ENCODE results near the gene MRTFB.
A peak's percentile ranks its signal among the peaks of the same experiment; 100 is the strongest.

MRTFB gene

GRCh38 chr16:14240219-14240843 is 169.2 kb downstream of the MRTFB start:
- no peak overlapping the region for H3K4me3 ChIP-seq (replicated peaks; ENCODE audit: insufficient read depth, low read length)
- H3K27ac ChIP-seq (replicated peaks) = no peak overlapping the region
- no peaks in the 10 kb centered on the region for H3K27me3 ChIP-seq (ENCODE audit: insufficient read depth, poor library complexity, severe bottlenecking)
- no peak for TF ChIP-seq GABPA (IDR thresholded peaks at IDR 0.05; ENCODE audit: low read depth)
- no peak for TF ChIP-seq SPI1 (IDR thresholded peaks at IDR 0.05; ENCODE audit: borderline replicate concordance, low read depth)
- no peak for TF ChIP-seq REST (IDR thresholded peaks at IDR 0.05; ENCODE audit: insufficient replicate concordance, low read depth)
- no peak for TF ChIP-seq POLR2AphosphoS5 (IDR thresholded peaks at IDR 0.05; ENCODE audit: low read depth)
- no peak for TF ChIP-seq CTCF (IDR thresholded peaks at IDR 0.05; ENCODE audit: insufficient read depth, low read length)
- DNase-seq (ENCODE audit: low read depth in 1 of 2, low spot score in 1 of 2) = peak in 1 of 2 experiments; percentile 7

- TF ChIP-seq SPI1 (IDR thresholded peaks at IDR 0.05; ENCODE audit: borderline replicate concordance, low read depth) (no peak), CTCF (IDR thresholded peaks at IDR 0.05; ENCODE audit: insufficient read depth, low read length) (no peak), REST (IDR thresholded peaks at IDR 0.05; ENCODE audit: insufficient replicate concordance, low read depth) (no peak), GABPA (IDR thresholded peaks at IDR 0.05; ENCODE audit: low read depth) (no peak), POLR2AphosphoS5 (IDR thresholded peaks at IDR 0.05; ENCODE audit: low read depth) (no peak)
- H3K27me3 ChIP-seq (ENCODE audit: insufficient read depth, poor library complexity, severe bottlenecking) = no peaks in the 10 kb centered on the region
- no peak overlapping the region for H3K4me3 ChIP-seq (replicated peaks; ENCODE audit: insufficient read depth, low read length)
- no peak overlapping the region for H3K27ac ChIP-seq (replicated peaks)
- no peak for DNase-seq (ENCODE audit: low read depth in 1 of 2, low spot score in 1 of 2)
Measured at GRCh38 chr16:14240964-14241363, 169.8 kb downstream of the MRTFB start.

- no peak overlapping the region for H3K4me3 ChIP-seq (replicated peaks; ENCODE audit: insufficient read depth, low read length)
- no peak for DNase-seq (ENCODE audit: low read depth in 1 of 2, low spot score in 1 of 2)
- H3K27me3 ChIP-seq (ENCODE audit: insufficient read depth, poor library complexity, severe bottlenecking) = no peaks in the 10 kb centered on the region
- H3K27ac ChIP-seq (replicated peaks) = no peak overlapping the region
- TF ChIP-seq SPI1 (IDR thresholded peaks at IDR 0.05; ENCODE audit: borderline replicate concordance, low read depth) (no peak), REST (IDR thresholded peaks at IDR 0.05; ENCODE audit: insufficient replicate concordance, low read depth) (no peak), GABPA (IDR thresholded peaks at IDR 0.05; ENCODE audit: low read depth) (no peak), POLR2AphosphoS5 (IDR thresholded peaks at IDR 0.05; ENCODE audit: low read depth) (no peak), CTCF (IDR thresholded peaks at IDR 0.05; ENCODE audit: insufficient read depth, low read length) (no peak)
Measured at GRCh38 chr16:14241631-14242030, 170.5 kb downstream of the MRTFB start.

Measured in HL-60 (cell line).